Breast epithelium (tissue), 4 donors: ENCODE measurements around the gene KCNJ3. TPM values are rescaled to one million over a fixed set of nuclear protein-coding genes. Genes with fewer than 3 reads are reported as not detected.

Experiments used
- DNase-seq, 2 donors: peaks; one replicate each; pipeline ENCODE4 v3.0.0-alpha.2; 2019; ENCODE audit warnings: low spot score in 2 of 2
- H3K27ac ChIP-seq, 2 donors: fragments of 200-600 bp; sonication (generic) in 1 of 2; one replicate each; pipeline ENCODE4 v1.5.1; 2016 to 2019; ENCODE audit warnings: mild to moderate bottlenecking in 1 of 2
- H3K27me3 ChIP-seq, 2 donors: fragments of 200-600 bp; sonication (generic) in 1 of 2; one replicate each; pipeline versions ENCODE4 v1.5.1 to v1.6.0; 2017 to 2019; ENCODE audit warnings: control low read depth in 1 of 2, mild to moderate bottlenecking in 1 of 2
- H3K36me3 ChIP-seq: fragments of 200-600 bp; one replicate; pipeline ENCODE4 v1.5.1; 2019
- H3K4me1 ChIP-seq, 2 donors: fragments of 200-600 bp; sonication (generic); one replicate each; pipeline ENCODE4 v1.5.1; 2016 to 2019; ENCODE audit warnings: control low read depth in 1 of 2
- H3K4me3 ChIP-seq, 3 donors: fragments of 200-600 bp; sonication (generic); 1 replicate in 2 of 3; 2 replicates in 1 of 3; pipeline ENCODE4 v1.5.1; 2016 to 2019; ENCODE audit warnings: mild to moderate bottlenecking in 3 of 3, moderate library complexity in 2 of 3
- H3K9me3 ChIP-seq, 2 donors: fragments of 200-600 bp; sonication (generic) in 1 of 2; one replicate each; pipeline ENCODE4 v1.5.1; 2016 to 2019; ENCODE audit warnings: control low read depth in 1 of 2
- CTCF ChIP-seq, 3 donors: fragments of 450-650 bp; IDR thresholded peaks; one replicate each; pipeline ENCODE4 v1.5.1; 2016 to 2017; ENCODE audit warnings: antibody characterized with exemption in 3 of 3, mild to moderate bottlenecking in 3 of 3, moderate library complexity in 3 of 3
- POLR2A ChIP-seq: fragments of 450-650 bp; IDR thresholded peaks from one replicate; pipeline ENCODE4 v1.6.1; 2016; ENCODE audit warnings: antibody characterized with exemption, mild to moderate bottlenecking, moderate library complexity
- POLR2AphosphoS5 ChIP-seq, 3 donors: sonication (generic); formaldehyde crosslinking; IDR thresholded peaks; one replicate each; pipeline ENCODE4 v1.6.1; 2017; ENCODE audit warnings: antibody characterized with exemption in 3 of 3
- intact Hi-C: fragments of 100-400 bp; cut with DNase I; formaldehyde crosslinking; loops from one replicate; pipeline ENCODE4 v1.15.1; 2023; ENCODE audit warnings: low total_unique reads
- total RNA-seq, 3 donors: library from RNA; depleted of rRNA; stranded (reverse); fragments of >200 nt; gene quantifications; one replicate each; pipeline ENCODE4 v1.1.0, GENCODE V29; 2016

The KCNJ3 gene
- total RNA-seq, 3 donors from 2014 or later, result under 0.01 to 1.6 (median under 0.01) TPM

- H3K4me3 ChIP-seq, result no peak overlapping the region
- DNase-seq, result no peak
- H3K36me3 ChIP-seq, result no peaks in the 10 kb centered on the region
- no peaks in the 10 kb centered on the region for H3K27me3 ChIP-seq
- no peaks in the 10 kb centered on the region for H3K4me1 ChIP-seq
- no peak overlapping the region for H3K27ac ChIP-seq
- TF ChIP-seq POLR2AphosphoS5 (IDR thresholded peaks at IDR 0.05), result no peak
- no peak for TF ChIP-seq CTCF (IDR thresholded peaks at IDR 0.05)
- no peak for TF ChIP-seq POLR2A
- H3K9me3 ChIP-seq, result no peaks in the 10 kb centered on the region
- intact Hi-C loops, result no loop called here
Measured at GRCh38 chr2:154713675-154714074, 15.2 kb downstream of the KCNJ3 start.

- no peaks in the 10 kb centered on the region for H3K9me3 ChIP-seq
- no peak for DNase-seq
- intact Hi-C loops, result no loop called here
- no peaks in the 10 kb centered on the region for H3K36me3 ChIP-seq
- TF ChIP-seq POLR2A (no peak), POLR2AphosphoS5 (IDR thresholded peaks at IDR 0.05) (no peak), CTCF (IDR thresholded peaks at IDR 0.05) (no peak)
- H3K4me1 ChIP-seq, result no peaks in the 10 kb centered on the region
- no peaks in the 10 kb centered on the region for H3K27me3 ChIP-seq
- H3K4me3 ChIP-seq, result no peak overlapping the region
- H3K27ac ChIP-seq, result no peak overlapping the region
Measured at GRCh38 chr2:154720651-154721050, 22.2 kb downstream of the KCNJ3 start.

GRCh38 chr2:154724194-154724797 is 25.8 kb downstream of the KCNJ3 start:
- intact Hi-C loops, result no loop called here
- no peak overlapping the region for H3K27ac ChIP-seq
- no peak for DNase-seq
- no peaks in the 10 kb centered on the region for H3K9me3 ChIP-seq
- TF ChIP-seq CTCF (IDR thresholded peaks at IDR 0.05), result no peak
- no peak for TF ChIP-seq POLR2A
- TF ChIP-seq POLR2AphosphoS5 (IDR thresholded peaks at IDR 0.05), result no peak
- H3K4me3 ChIP-seq, result no peak overlapping the region
- H3K4me1 ChIP-seq, result no peaks in the 10 kb centered on the region
- H3K36me3 ChIP-seq, result no peaks in the 10 kb centered on the region
- no peaks in the 10 kb centered on the region for H3K27me3 ChIP-seq

GRCh38 chr2:154740361-154740760 is 41.9 kb downstream of the KCNJ3 start:
- Histone ChIP-seq H3K4me1 (no peaks in the 10 kb centered on the region), H3K4me3 (no peak overlapping the region), H3K9me3 (no peaks in the 10 kb centered on the region), H3K27ac (no peak overlapping the region), H3K27me3 (no peaks in the 10 kb centered on the region), H3K36me3 (no peaks in the 10 kb centered on the region)
- intact Hi-C loops, result no loop called here
- TF ChIP-seq CTCF (IDR thresholded peaks at IDR 0.05) (no peak), POLR2AphosphoS5 (IDR thresholded peaks at IDR 0.05) (no peak), POLR2A (no peak)
- no peak for DNase-seq

- Histone ChIP-seq H3K4me3 (no peak overlapping the region), H3K36me3 (no peaks in the 10 kb centered on the region), H3K27me3 (no peaks in the 10 kb centered on the region), H3K27ac (no peak overlapping the region), H3K4me1 (no peaks in the 10 kb centered on the region), H3K9me3 (no peaks in the 10 kb centered on the region)
- no peak for DNase-seq
- TF ChIP-seq POLR2A, result no peak
- no peak for TF ChIP-seq CTCF (IDR thresholded peaks at IDR 0.05)
- TF ChIP-seq POLR2AphosphoS5 (IDR thresholded peaks at IDR 0.05), result no peak
- intact Hi-C loops, result no loop called here
Measured at GRCh38 chr2:154758871-154759270, 60.4 kb downstream of the KCNJ3 start.
